Epithelial cell of alveolus of lung (primary cell): Measurements from ENCODE around the gene CLDN3. TPM values are rescaled to one million over a fixed set of nuclear protein-coding genes. Genes with fewer than 3 reads are reported as not detected.

Source experiments
- total RNA-seq: library from RNA; depleted of rRNA; stranded (reverse); fragments of >200 nt; gene quantifications from 2 replicates; pipeline ENCODE4 v1.2.1, GENCODE V29; 2015

The CLDN3 gene, protein sequence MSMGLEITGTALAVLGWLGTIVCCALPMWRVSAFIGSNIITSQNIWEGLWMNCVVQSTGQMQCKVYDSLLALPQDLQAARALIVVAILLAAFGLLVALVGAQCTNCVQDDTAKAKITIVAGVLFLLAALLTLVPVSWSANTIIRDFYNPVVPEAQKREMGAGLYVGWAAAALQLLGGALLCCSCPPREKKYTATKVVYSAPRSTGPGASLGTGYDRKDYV
- not detected in 2 replicates for total RNA-seq

GRCh38 chr7:73770002-73770859 is at the start of gene CLDN3:
Gene CLDN3 (minus strand): TSS chr7:73770270. CDS start chr7:73770049, 221 bp downstream.

DNA sequence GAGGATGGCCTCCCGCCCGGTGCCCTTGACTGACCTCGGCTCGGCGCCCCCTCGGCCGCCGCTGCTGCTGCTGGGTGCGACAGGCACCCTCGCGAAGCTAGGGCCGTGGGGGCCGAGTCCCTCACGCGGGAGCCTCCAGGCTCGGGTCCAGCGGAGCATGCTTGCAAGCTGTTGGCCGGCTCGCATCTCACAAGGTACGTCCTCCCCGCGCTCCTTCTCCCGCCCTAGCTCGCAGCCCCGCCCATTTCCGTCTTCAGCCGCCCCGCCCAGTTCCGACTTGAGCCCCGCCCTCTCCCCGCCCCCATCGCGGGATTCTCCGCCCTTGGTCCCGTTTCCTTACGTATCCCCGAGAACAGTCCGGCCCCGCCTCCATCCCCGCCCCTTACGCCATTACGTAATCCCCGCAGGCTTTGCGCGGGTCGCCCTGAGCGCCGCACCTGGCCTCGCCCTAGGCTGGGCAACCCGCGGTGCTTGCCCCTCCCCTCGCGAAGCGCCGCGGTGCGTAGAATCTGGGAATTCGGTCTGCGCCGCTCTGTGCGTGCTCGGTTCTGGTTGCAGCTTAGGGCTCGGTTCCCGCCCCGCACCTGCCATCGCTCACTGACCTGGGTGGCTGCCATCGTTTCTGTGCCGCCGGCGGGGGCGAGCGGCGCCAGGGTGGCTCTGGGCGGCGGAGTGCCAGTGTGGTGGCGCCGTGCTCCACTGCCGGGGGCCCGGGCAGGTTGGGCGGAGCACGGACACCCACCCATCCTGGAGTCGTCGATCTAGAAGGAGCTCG is 31.3 kb downstream of the CLDN3 start, which contains the start of gene ABHD11:
TSS of gene ABHD11 (minus strand) at position 191 of the 775 bp plus-strand sequence. CDS start at position 159, 32 bp downstream.

Other genes with a start within 250 kb of the CLDN3 start
- 39.4 and 42.8 TPM in 2 replicates for gene BAZ1B, start 248.0 kb downstream of the CLDN3 start, total RNA-seq
- gene BCL7B, start 212.6 kb downstream of the CLDN3 start, total RNA-seq: 42.0 and 45.7 TPM in 2 replicates
- gene TBL2, start 191.7 kb downstream of the CLDN3 start, total RNA-seq: 65.8 and 76.7 TPM in 2 replicates
- gene MLXIPL, start 145.7 kb downstream of the CLDN3 start, total RNA-seq: 2.3 TPM in 1 of 2 replicates, not detected in the other
- 5.4 and 5.8 TPM in 2 replicates for gene VPS37D, start 102.4 kb downstream of the CLDN3 start, total RNA-seq
- gene DNAJC30, start 86.8 kb downstream of the CLDN3 start, total RNA-seq: 6.3 and 7.6 TPM in 2 replicates
- gene BUD23, start 86.7 kb downstream of the CLDN3 start, total RNA-seq: 46.1 and 73.8 TPM in 2 replicates
- 2.5 and 9.3 TPM in 2 replicates for gene STX1A, start 50.6 kb downstream of the CLDN3 start, total RNA-seq
- gene ABHD11, start 31.5 kb downstream of the CLDN3 start, total RNA-seq: 9.3 and 19.0 TPM in 2 replicates
- gene CLDN4, start 60.7 kb upstream of the CLDN3 start, total RNA-seq: 3.2 and 5.2 TPM in 2 replicates
- 8.1 and 11.4 TPM in 2 replicates for gene METTL27, start 72.2 kb upstream of the CLDN3 start, total RNA-seq
- gene TMEM270, start 90.9 kb upstream of the CLDN3 start, total RNA-seq: not detected in 2 replicates